GM18517 (cell line): Measurements from ENCODE around the gene SFTPB.

Experiments used
- ATAC-seq: cut with Tn5 transposase; IDR thresholded peaks from one replicate; pipeline ENCODE4 v1.9.1; 2021; ENCODE audit warnings: mild to moderate bottlenecking, moderate library complexity; ENCODE audit not compliant: unreplicated experiment

Gene SFTPB

GRCh38 chr2:85703329-85703728 is 35.3 kb upstream of the SFTPB start:
- ATAC-seq = no peak

- ATAC-seq = no peak
These were observed 34.8 kb upstream of the SFTPB start for GRCh38 chr2:85702800-85703199.

- ATAC-seq = no peak
These were observed 34.2 kb upstream of the SFTPB start for GRCh38 chr2:85702172-85702571.

GRCh38 chr2:85699325-85699724 is 31.3 kb upstream of the SFTPB start:
- no peak for ATAC-seq

- ATAC-seq = no peak
These were observed 30.9 kb upstream of the SFTPB start for GRCh38 chr2:85698880-85699254.

GRCh38 chr2:85698184-85698879 is 30.3 kb upstream of the SFTPB start:
- ATAC-seq = no peak

GRCh38 chr2:85697716-85698115 is 29.7 kb upstream of the SFTPB start:
- ATAC-seq = no peak

- no peak for ATAC-seq
These were observed 29.1 kb upstream of the SFTPB start for GRCh38 chr2:85697096-85697495.

- ATAC-seq = no peak
These were observed 28.0 kb upstream of the SFTPB start for GRCh38 chr2:85695691-85696668.

- ATAC-seq = no peak
These were observed 27.1 kb upstream of the SFTPB start for GRCh38 chr2:85695121-85695520.

GRCh38 chr2:85694052-85695025 is 26.3 kb upstream of the SFTPB start, which contains the start of gene GNLY:
Gene GNLY, plus strand, starts transcription at chr2:85694358. Its CDS starts 61 bp downstream, at chr2:85694419.
- no peak for ATAC-seq

GRCh38 chr2:85692039-85692645 is 24.1 kb upstream of the SFTPB start:
- ATAC-seq = no peak

GRCh38 chr2:85690932-85691331 is 22.9 kb upstream of the SFTPB start:
- no peak for ATAC-seq

- no peak for ATAC-seq
These were observed 16.8 kb upstream of the SFTPB start for GRCh38 chr2:85684806-85685205.

GRCh38 chr2:85684380-85684779 is 16.4 kb upstream of the SFTPB start:
- ATAC-seq = no peak

- ATAC-seq = no peak
These were observed 14.4 kb upstream of the SFTPB start for GRCh38 chr2:85682378-85682777.

GRCh38 chr2:85681776-85682175 is 13.8 kb upstream of the SFTPB start:
- no peak for ATAC-seq

GRCh38 chr2:85681372-85681763 is 13.4 kb upstream of the SFTPB start:
- ATAC-seq = no peak

- no peak for ATAC-seq
These were observed 12.8 kb upstream of the SFTPB start for GRCh38 chr2:85680707-85681371.
